Hematopoietic multipotent progenitor cell treated with erythropoietin and hydrocortisone succinate and interleukin-3 and kit ligand, for 4 days (in vitro differentiated cells): ENCODE results near the gene SH2D3A.
A peak's percentile ranks its signal among the peaks of the same experiment; 100 is the strongest.
"Not testable (repeated sequence)": the region's sequence is repeated elsewhere in the genome, so short reads cannot be mapped to it uniquely, and the experiment has no call there.

Experiments used
- DNase-seq: peaks from one replicate; pipeline ENCODE4 v3.0.0-alpha.2; 2015

SH2D3A gene

GRCh38 chr19:6719540-6719861 lies 47.7 kb downstream of the SH2D3A start:
- no peak for DNase-seq

- peak; percentile 71 for DNase-seq
Measured at GRCh38 chr19:6718741-6719539, 48.3 kb downstream of the SH2D3A start.

- no peak for DNase-seq
Measured at GRCh38 chr19:6718111-6718740, 49.0 kb downstream of the SH2D3A start.

- no peak for DNase-seq
Measured at GRCh38 chr19:6717441-6717971, 49.7 kb downstream of the SH2D3A start.

- no peak for DNase-seq
Measured at GRCh38 chr19:6717036-6717435, 50.2 kb downstream of the SH2D3A start.

- no peak for DNase-seq
Measured at GRCh38 chr19:6716610-6716970, 50.6 kb downstream of the SH2D3A start.

GRCh38 chr19:6714749-6715555 lies 52.3 kb downstream of the SH2D3A start:
- no peak for DNase-seq

- no peak for DNase-seq
Measured at GRCh38 chr19:6713773-6714692, 53.2 kb downstream of the SH2D3A start.

- no peak for DNase-seq
Measured at GRCh38 chr19:6712692-6713670, 54.3 kb downstream of the SH2D3A start.

- no peak for DNase-seq
Measured at GRCh38 chr19:6712231-6712630, 55.0 kb downstream of the SH2D3A start.

- DNase-seq = no peak
Measured at GRCh38 chr19:6711605-6712004, 55.6 kb downstream of the SH2D3A start.

GRCh38 chr19:6711078-6711361 lies 56.2 kb downstream of the SH2D3A start:
- DNase-seq = no peak

- DNase-seq = no peak
Measured at GRCh38 chr19:6710273-6711077, 56.8 kb downstream of the SH2D3A start.

GRCh38 chr19:6709549-6709948 lies 57.7 kb downstream of the SH2D3A start:
- no peak for DNase-seq

GRCh38 chr19:6708913-6709312 lies 58.3 kb downstream of the SH2D3A start:
- not testable (repeated sequence) for DNase-seq

- no peak for DNase-seq
Measured at GRCh38 chr19:6708346-6708745, 58.9 kb downstream of the SH2D3A start.

GRCh38 chr19:6707658-6708018 lies 59.6 kb downstream of the SH2D3A start:
- DNase-seq = no peak

- DNase-seq = no peak
Measured at GRCh38 chr19:6707011-6707657, 60.1 kb downstream of the SH2D3A start.

GRCh38 chr19:6706633-6706958 lies 60.6 kb downstream of the SH2D3A start:
- DNase-seq = no peak

GRCh38 chr19:6705931-6706632 lies 61.2 kb downstream of the SH2D3A start:
- DNase-seq = no peak
